Panc1 (cell line): ENCODE data around the gene LYPLA2.

ENCODE experiments used
- CTCF ChIP-seq: fragments of 450-650 bp; IDR thresholded peaks from 2 replicates; pipeline ENCODE4 v1.5.1; 2017; ENCODE audit warnings: mild to moderate bottlenecking
- POLR2AphosphoS5 ChIP-seq: IDR thresholded peaks from 2 replicates; pipeline ENCODE4 v1.6.1; 2012; ENCODE audit warnings: mild to moderate bottlenecking, low read depth, low read length, moderate library complexity
- TF ChIP-seq, protein P1 (sequence below), 2 experiments: IDR thresholded peaks; 2 replicates each; pipeline ENCODE4 v1.6.1; 2011 to 2012; ENCODE audit warnings: low read depth in 2 of 2, control low read depth in 1 of 2, low read length in 1 of 2, mild to moderate bottlenecking in 1 of 2, moderate library complexity in 1 of 2; ENCODE audit not compliant: insufficient read depth in 1 of 2

DNA sequence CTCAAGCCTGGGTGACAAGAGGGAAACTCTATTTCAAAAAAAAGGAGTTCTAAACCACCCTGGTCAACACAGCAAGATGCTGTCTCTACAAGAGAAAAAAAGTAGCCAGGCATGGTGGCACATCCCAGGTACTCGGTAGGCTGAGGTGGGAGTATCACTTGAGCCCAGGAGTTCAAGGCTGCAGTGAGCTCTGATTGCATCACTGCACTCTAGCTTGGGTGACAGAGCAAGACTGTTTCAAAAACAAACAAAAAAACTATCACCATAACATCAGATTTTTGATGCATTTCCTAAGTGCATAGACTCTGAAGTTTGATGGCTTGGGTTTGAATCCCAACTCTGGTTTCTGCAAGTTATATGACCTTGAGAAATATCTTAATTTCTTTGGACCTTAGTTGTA, 38.0 kb upstream of the LYPLA2 start:
- TF ChIP-seq CTCF (no peak), POLR2AphosphoS5 (no peak)
- TF ChIP-seq, protein P1, sequence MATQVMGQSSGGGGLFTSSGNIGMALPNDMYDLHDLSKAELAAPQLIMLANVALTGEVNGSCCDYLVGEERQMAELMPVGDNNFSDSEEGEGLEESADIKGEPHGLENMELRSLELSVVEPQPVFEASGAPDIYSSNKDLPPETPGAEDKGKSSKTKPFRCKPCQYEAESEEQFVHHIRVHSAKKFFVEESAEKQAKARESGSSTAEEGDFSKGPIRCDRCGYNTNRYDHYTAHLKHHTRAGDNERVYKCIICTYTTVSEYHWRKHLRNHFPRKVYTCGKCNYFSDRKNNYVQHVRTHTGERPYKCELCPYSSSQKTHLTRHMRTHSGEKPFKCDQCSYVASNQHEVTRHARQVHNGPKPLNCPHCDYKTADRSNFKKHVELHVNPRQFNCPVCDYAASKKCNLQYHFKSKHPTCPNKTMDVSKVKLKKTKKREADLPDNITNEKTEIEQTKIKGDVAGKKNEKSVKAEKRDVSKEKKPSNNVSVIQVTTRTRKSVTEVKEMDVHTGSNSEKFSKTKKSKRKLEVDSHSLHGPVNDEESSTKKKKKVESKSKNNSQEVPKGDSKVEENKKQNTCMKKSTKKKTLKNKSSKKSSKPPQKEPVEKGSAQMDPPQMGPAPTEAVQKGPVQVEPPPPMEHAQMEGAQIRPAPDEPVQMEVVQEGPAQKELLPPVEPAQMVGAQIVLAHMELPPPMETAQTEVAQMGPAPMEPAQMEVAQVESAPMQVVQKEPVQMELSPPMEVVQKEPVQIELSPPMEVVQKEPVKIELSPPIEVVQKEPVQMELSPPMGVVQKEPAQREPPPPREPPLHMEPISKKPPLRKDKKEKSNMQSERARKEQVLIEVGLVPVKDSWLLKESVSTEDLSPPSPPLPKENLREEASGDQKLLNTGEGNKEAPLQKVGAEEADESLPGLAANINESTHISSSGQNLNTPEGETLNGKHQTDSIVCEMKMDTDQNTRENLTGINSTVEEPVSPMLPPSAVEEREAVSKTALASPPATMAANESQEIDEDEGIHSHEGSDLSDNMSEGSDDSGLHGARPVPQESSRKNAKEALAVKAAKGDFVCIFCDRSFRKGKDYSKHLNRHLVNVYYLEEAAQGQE (IDR thresholded peaks at IDR 0.05; ENCODE audit: insufficient read depth in 1 of 2, low read depth in 2 of 2, low read length in 1 of 2): no peak
